HepG2 (cell line): Measurements from ENCODE around the gene SLC2A13. TPM values are rescaled to one million over a fixed set of nuclear protein-coding genes. Genes with fewer than 3 reads are reported as not detected.

ENCODE experiments used
- NCOR1 ChIP-seq: fragments of 200-600 bp; sonication (generic); IDR thresholded peaks from 2 replicates; pipeline ENCODE4 v1.7.0; 2017; ENCODE audit warnings: antibody characterized with exemption, low read length, borderline replicate concordance
- ZEB1 ChIP-seq: IDR thresholded peaks from 2 replicates; pipeline ENCODE4 v1.6.1; 2012; ENCODE audit warnings: mild to moderate bottlenecking, low read depth, inconsistent platforms; ENCODE audit not compliant: insufficient replicate concordance
- ZNF343 ChIP-seq: sonication (generic); formaldehyde crosslinking; IDR thresholded peaks from 2 replicates; pipeline ENCODE4 v1.4.0; 2020; ENCODE audit warnings: mild to moderate bottlenecking, missing genetic modification reagents
- polyA plus RNA-seq, 8 experiments: library from polyadenylated mRNA; depleted of rRNA in 3 of 8; stranded (reverse) in 7 of 8; unstranded in 1 of 8; fragments of >200 nt; fragmentation: Illumina TruSeq in 4 of 8; extraction: Trizol in 4 of 8; gene quantifications; 2 replicates each; pipeline versions ENCODE4 v1.2.1 to v1.2.3, GENCODE V29; 2011 to 2016; ENCODE audit warnings: low read depth in 4 of 8, missing spikeins in 1 of 8, mixed read lengths in 1 of 8; ENCODE audit not compliant: insufficient read depth in 1 of 8
- total RNA-seq, 5 experiments: library from RNA; depleted of rRNA; stranded (reverse); fragments of >200 nt; fragmentation: Illumina TruSeq; extraction: Trizol; gene quantifications; 2 replicates each; pipeline ENCODE4 v1.2.3, GENCODE V29; 2016; ENCODE audit warnings: low read depth in 1 of 5
- TF ChIP-seq, protein P1 (sequence below): sonication (generic); formaldehyde crosslinking; IDR thresholded peaks from 2 replicates; pipeline ENCODE4 v1.8.1; 2023; ENCODE audit warnings: mild to moderate bottlenecking, missing genetic modification reagents
- TF ChIP-seq, protein P2 (sequence below): sonication (generic); formaldehyde crosslinking; IDR thresholded peaks from 2 replicates; pipeline ENCODE4 v1.5.1; 2020; ENCODE audit warnings: mild to moderate bottlenecking, moderate library complexity, missing genetic modification reagents
- TF ChIP-seq, protein P3 (sequence below): sonication (generic); formaldehyde crosslinking; IDR thresholded peaks from 2 replicates; pipeline ENCODE4 v1.4.0; 2020; ENCODE audit warnings: missing genetic modification reagents
- TF ChIP-seq, protein P4 (sequence below): sonication (generic); formaldehyde crosslinking; IDR thresholded peaks from 2 replicates; pipeline ENCODE4 v1.4.0; 2020; ENCODE audit warnings: missing genetic modification reagents, borderline replicate concordance

The SLC2A13 gene
- total and polyA plus RNA-seq, 2 of the 13 experiments (the other 11 are each of a cell fraction or from before 2014, with no cell fraction given) = 5.5 to 6.0 TPM

DNA sequence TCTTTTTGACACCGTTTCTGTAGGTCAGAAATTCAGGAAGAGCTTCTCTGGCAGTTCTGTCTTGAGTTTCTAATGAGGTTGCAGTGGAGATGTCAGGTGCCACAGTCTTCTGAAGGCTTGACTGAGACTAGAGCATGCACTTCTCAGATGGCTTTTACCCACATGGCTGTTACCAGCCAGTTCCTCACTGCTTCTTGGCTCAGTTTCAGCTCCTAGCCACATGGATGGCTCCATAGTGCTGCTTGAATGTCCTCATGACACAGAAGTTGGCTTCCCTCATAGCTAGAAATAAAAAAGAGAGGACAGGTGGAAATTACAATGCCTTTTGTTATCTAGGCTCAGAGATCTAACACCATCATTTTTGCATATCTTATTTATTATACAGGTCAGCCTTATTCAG lies 38.1 kb upstream of the SLC2A13 start (continued):
- TF ChIP-seq, protein P1, sequence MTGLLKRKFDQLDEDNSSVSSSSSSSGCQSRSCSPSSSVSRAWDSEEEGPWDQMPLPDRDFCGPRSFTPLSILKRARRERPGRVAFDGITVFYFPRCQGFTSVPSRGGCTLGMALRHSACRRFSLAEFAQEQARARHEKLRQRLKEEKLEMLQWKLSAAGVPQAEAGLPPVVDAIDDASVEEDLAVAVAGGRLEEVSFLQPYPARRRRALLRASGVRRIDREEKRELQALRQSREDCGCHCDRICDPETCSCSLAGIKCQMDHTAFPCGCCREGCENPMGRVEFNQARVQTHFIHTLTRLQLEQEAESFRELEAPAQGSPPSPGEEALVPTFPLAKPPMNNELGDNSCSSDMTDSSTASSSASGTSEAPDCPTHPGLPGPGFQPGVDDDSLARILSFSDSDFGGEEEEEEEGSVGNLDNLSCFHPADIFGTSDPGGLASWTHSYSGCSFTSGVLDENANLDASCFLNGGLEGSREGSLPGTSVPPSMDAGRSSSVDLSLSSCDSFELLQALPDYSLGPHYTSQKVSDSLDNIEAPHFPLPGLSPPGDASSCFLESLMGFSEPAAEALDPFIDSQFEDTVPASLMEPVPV (CRISPR knock-in tag) = no peak
- TF ChIP-seq NCOR1 = no peak
- TF ChIP-seq ZNF343 (CRISPR knock-in tag) = no peak
- no peak for TF ChIP-seq ZEB1
- TF ChIP-seq, protein P2, sequence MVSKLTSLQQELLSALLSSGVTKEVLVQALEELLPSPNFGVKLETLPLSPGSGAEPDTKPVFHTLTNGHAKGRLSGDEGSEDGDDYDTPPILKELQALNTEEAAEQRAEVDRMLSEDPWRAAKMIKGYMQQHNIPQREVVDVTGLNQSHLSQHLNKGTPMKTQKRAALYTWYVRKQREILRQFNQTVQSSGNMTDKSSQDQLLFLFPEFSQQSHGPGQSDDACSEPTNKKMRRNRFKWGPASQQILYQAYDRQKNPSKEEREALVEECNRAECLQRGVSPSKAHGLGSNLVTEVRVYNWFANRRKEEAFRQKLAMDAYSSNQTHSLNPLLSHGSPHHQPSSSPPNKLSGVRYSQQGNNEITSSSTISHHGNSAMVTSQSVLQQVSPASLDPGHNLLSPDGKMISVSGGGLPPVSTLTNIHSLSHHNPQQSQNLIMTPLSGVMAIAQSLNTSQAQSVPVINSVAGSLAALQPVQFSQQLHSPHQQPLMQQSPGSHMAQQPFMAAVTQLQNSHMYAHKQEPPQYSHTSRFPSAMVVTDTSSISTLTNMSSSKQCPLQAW (CRISPR knock-in tag) = no peak
- TF ChIP-seq, protein P3, sequence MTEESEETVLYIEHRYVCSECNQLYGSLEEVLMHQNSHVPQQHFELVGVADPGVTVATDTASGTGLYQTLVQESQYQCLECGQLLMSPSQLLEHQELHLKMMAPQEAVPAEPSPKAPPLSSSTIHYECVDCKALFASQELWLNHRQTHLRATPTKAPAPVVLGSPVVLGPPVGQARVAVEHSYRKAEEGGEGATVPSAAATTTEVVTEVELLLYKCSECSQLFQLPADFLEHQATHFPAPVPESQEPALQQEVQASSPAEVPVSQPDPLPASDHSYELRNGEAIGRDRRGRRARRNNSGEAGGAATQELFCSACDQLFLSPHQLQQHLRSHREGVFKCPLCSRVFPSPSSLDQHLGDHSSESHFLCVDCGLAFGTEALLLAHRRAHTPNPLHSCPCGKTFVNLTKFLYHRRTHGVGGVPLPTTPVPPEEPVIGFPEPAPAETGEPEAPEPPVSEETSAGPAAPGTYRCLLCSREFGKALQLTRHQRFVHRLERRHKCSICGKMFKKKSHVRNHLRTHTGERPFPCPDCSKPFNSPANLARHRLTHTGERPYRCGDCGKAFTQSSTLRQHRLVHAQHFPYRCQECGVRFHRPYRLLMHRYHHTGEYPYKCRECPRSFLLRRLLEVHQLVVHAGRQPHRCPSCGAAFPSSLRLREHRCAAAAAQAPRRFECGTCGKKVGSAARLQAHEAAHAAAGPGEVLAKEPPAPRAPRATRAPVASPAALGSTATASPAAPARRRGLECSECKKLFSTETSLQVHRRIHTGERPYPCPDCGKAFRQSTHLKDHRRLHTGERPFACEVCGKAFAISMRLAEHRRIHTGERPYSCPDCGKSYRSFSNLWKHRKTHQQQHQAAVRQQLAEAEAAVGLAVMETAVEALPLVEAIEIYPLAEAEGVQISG (CRISPR knock-in tag) = no peak
- TF ChIP-seq, protein P4, sequence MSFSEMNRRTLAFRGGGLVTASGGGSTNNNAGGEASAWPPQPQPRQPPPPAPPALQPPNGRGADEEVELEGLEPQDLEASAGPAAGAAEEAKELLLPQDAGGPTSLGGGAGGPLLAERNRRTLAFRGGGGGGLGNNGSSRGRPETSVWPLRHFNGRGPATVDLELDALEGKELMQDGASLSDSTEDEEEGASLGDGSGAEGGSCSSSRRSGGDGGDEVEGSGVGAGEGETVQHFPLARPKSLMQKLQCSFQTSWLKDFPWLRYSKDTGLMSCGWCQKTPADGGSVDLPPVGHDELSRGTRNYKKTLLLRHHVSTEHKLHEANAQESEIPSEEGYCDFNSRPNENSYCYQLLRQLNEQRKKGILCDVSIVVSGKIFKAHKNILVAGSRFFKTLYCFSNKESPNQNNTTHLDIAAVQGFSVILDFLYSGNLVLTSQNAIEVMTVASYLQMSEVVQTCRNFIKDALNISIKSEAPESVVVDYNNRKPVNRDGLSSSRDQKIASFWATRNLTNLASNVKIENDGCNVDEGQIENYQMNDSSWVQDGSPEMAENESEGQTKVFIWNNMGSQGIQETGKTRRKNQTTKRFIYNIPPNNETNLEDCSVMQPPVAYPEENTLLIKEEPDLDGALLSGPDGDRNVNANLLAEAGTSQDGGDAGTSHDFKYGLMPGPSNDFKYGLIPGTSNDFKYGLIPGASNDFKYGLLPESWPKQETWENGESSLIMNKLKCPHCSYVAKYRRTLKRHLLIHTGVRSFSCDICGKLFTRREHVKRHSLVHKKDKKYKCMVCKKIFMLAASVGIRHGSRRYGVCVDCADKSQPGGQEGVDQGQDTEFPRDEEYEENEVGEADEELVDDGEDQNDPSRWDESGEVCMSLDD = no peak
